Adipocyte (in vitro differentiated cells): ENCODE results near the gene EFHD2.

Experiments used
- DNase-seq: peaks from one replicate; pipeline ENCODE4 v3.0.0-alpha.2; 2015; ENCODE audit warnings: low read depth
- H3K27me3 ChIP-seq: replicated peaks from 2 replicates; pipeline ENCODE4 v1.7.0; 2013; ENCODE audit warnings: mild to moderate bottlenecking, low read length, moderate library complexity; ENCODE audit not compliant: control insufficient read depth, insufficient read depth
- H3K36me3 ChIP-seq: 2 replicates; pipeline ENCODE4 v1.7.0; 2013; ENCODE audit warnings: low read length, mild to moderate bottlenecking, moderate library complexity; ENCODE audit not compliant: control insufficient read depth, insufficient read depth, severe bottlenecking
- H3K4me1 ChIP-seq: 2 replicates; pipeline ENCODE4 v1.7.0; 2013; ENCODE audit warnings: mild to moderate bottlenecking, low read length, moderate library complexity; ENCODE audit not compliant: control insufficient read depth, insufficient read depth
- H3K4me3 ChIP-seq: 2 replicates; pipeline ENCODE4 v1.7.0; 2013; ENCODE audit warnings: mild to moderate bottlenecking, low read length, moderate library complexity
- H3K9ac ChIP-seq: 2 replicates; pipeline ENCODE4 v1.7.0; 2013; ENCODE audit warnings: mild to moderate bottlenecking, low read length, moderate library complexity
- H3K9me3 ChIP-seq: 2 replicates; pipeline ENCODE4 v1.7.0; 2013; ENCODE audit warnings: mild to moderate bottlenecking, low read length, moderate library complexity; ENCODE audit not compliant: control insufficient read depth

The EFHD2 gene

GRCh38 chr1:15390667-15391066 is 19.0 kb upstream of the EFHD2 start:
- Histone ChIP-seq H3K27me3 (peaks cover 34% of the 10 kb centered on the region), H3K36me3 (no peaks in the 10 kb centered on the region), H3K4me3 (no peak overlapping the region), H3K9ac (no peak overlapping the region), H3K9me3 (no peaks in the 10 kb centered on the region), H3K4me1 (no peaks in the 10 kb centered on the region)
- no peak for DNase-seq

- H3K9me3 ChIP-seq, result no peaks in the 10 kb centered on the region
- H3K4me3 ChIP-seq, result no peak overlapping the region
- H3K36me3 ChIP-seq, result no peaks in the 10 kb centered on the region
- H3K9ac ChIP-seq, result no peak overlapping the region
- DNase-seq, result no peak
- H3K27me3 ChIP-seq, result peaks cover 27% of the 10 kb centered on the region
- H3K4me1 ChIP-seq, result no peaks in the 10 kb centered on the region
Observed at GRCh38 chr1:15391366-15391765, 18.3 kb upstream of the EFHD2 start.

- no peak for DNase-seq
- no peaks in the 10 kb centered on the region for H3K36me3 ChIP-seq
- H3K4me1 ChIP-seq, result no peaks in the 10 kb centered on the region
- no peak overlapping the region for H3K4me3 ChIP-seq
- H3K27me3 ChIP-seq, result peaks cover 18% of the 10 kb centered on the region
- H3K9ac ChIP-seq, result no peak overlapping the region
- no peaks in the 10 kb centered on the region for H3K9me3 ChIP-seq
Observed at GRCh38 chr1:15393475-15394257, 16.0 kb upstream of the EFHD2 start.

DNA sequence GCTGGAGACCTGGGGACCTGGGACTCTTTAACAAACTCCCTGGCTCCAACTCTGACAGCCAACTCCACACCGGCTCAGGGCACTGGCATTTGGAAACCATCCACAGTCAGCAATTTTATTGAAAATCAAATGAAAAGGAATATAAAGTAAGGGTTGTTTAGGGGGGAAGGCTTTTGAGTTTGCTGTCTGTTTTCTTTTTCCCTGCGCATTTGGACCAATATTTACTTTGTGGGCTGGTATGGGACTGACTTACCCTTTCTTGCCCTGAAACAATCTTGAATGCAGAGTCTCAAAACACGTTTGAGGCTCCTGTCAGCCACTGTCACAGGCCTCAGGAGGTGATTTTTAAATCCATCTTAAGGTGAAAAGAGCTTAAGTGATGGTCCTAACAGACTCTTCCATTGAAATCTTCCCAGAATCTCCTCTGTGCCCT is 15.4 kb upstream of the EFHD2 start:
- no peak overlapping the region for H3K9ac ChIP-seq
- H3K27me3 ChIP-seq, result peaks cover 15% of the 10 kb centered on the region
- no peaks in the 10 kb centered on the region for H3K4me1 ChIP-seq
- no peak for DNase-seq
- H3K36me3 ChIP-seq, result no peaks in the 10 kb centered on the region
- H3K9me3 ChIP-seq, result no peaks in the 10 kb centered on the region
- H3K4me3 ChIP-seq, result no peak overlapping the region

DNA sequence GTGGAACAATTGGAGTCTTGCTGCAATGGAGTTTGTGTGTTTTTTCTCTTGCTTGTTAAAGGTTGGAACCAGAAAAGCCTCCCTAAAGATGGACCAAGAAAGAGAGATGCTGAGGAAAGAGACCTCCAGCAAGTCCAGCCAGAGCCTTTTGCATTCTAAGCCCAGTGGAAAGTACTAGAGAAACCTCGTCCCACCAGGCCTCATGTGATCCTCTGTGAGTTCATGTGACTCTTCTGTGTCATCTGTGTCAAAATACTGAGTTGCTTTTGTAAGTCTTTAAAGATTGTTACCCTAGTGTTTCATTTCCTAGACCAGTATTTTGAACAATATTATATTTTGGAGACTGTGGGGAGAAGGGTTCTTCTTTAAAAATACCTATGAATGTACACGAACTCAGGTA is 12.5 kb upstream of the EFHD2 start:
- no peaks in the 10 kb centered on the region for H3K4me1 ChIP-seq
- no peaks in the 10 kb centered on the region for H3K36me3 ChIP-seq
- H3K27me3 ChIP-seq, result peaks cover 11% of the 10 kb centered on the region
- H3K9me3 ChIP-seq, result peaks cover 13% of the 10 kb centered on the region
- H3K4me3 ChIP-seq, result no peak overlapping the region
- H3K9ac ChIP-seq, result no peak overlapping the region
- DNase-seq, result no peak

GRCh38 chr1:15399710-15400109 is 10.0 kb upstream of the EFHD2 start:
- Histone ChIP-seq H3K4me1 (no peaks in the 10 kb centered on the region), H3K9ac (no peak overlapping the region), H3K4me3 (no peak overlapping the region), H3K27me3 (peaks cover under 1% of the 10 kb centered on the region), H3K9me3 (peaks cover 13% of the 10 kb centered on the region), H3K36me3 (no peaks in the 10 kb centered on the region)
- DNase-seq, result no peak

GRCh38 chr1:15400627-15401026 is 9.1 kb upstream of the EFHD2 start:
- Histone ChIP-seq H3K4me1 (no peaks in the 10 kb centered on the region), H3K9me3 (peaks cover 13% of the 10 kb centered on the region), H3K27me3 (no peaks in the 10 kb centered on the region), H3K4me3 (no peak overlapping the region), H3K36me3 (no peaks in the 10 kb centered on the region), H3K9ac (no peak overlapping the region)
- no peak for DNase-seq

GRCh38 chr1:15401391-15402055 is 8.2 kb upstream of the EFHD2 start:
- no peaks in the 10 kb centered on the region for H3K36me3 ChIP-seq
- peaks cover 13% of the 10 kb centered on the region for H3K9me3 ChIP-seq
- no peak overlapping the region for H3K9ac ChIP-seq
- DNase-seq, result no peak
- peaks cover under 1% of the 10 kb centered on the region for H3K4me1 ChIP-seq
- H3K4me3 ChIP-seq, result no peak overlapping the region
- no peaks in the 10 kb centered on the region for H3K27me3 ChIP-seq

- H3K4me1 ChIP-seq, result peaks cover 15% of the 10 kb centered on the region
- no peak overlapping the region for H3K4me3 ChIP-seq
- DNase-seq, result no peak
- no peak overlapping the region for H3K9ac ChIP-seq
- H3K9me3 ChIP-seq, result peaks cover 13% of the 10 kb centered on the region
- H3K27me3 ChIP-seq, result no peaks in the 10 kb centered on the region
- no peaks in the 10 kb centered on the region for H3K36me3 ChIP-seq
Observed at GRCh38 chr1:15402809-15403450, 6.8 kb upstream of the EFHD2 start.

- DNase-seq, result no peak
- H3K4me3 ChIP-seq, result no peak overlapping the region
- H3K36me3 ChIP-seq, result no peaks in the 10 kb centered on the region
- H3K27me3 ChIP-seq, result no peaks in the 10 kb centered on the region
- H3K4me1 ChIP-seq, result peaks cover 16% of the 10 kb centered on the region
- peaks cover 13% of the 10 kb centered on the region for H3K9me3 ChIP-seq
- H3K9ac ChIP-seq, result no peak overlapping the region
Observed at GRCh38 chr1:15403962-15404580, 5.6 kb upstream of the EFHD2 start.
